Choroid plexus epithelial cell (primary cell): Measurements from ENCODE around the gene GLIS2.

Source experiments
- DNase-seq: peaks from one replicate; pipeline ENCODE4 v3.0.0-alpha.2; 2010; ENCODE audit warnings: low read depth
- H3K4me3 ChIP-seq: 2 replicates; pipeline ENCODE4 v1.5.1; 2011; ENCODE audit warnings: low read depth, mild to moderate bottlenecking, control low read depth, low read length, moderate library complexity
- TF ChIP-seq, protein P1 (sequence below): conservative IDR thresholded peaks from 2 replicates; pipeline ENCODE4 v1.5.1; 2011; ENCODE audit warnings: low read depth, mild to moderate bottlenecking, control low read depth, inconsistent platforms, low read length, moderate library complexity

The GLIS2 gene

DNA sequence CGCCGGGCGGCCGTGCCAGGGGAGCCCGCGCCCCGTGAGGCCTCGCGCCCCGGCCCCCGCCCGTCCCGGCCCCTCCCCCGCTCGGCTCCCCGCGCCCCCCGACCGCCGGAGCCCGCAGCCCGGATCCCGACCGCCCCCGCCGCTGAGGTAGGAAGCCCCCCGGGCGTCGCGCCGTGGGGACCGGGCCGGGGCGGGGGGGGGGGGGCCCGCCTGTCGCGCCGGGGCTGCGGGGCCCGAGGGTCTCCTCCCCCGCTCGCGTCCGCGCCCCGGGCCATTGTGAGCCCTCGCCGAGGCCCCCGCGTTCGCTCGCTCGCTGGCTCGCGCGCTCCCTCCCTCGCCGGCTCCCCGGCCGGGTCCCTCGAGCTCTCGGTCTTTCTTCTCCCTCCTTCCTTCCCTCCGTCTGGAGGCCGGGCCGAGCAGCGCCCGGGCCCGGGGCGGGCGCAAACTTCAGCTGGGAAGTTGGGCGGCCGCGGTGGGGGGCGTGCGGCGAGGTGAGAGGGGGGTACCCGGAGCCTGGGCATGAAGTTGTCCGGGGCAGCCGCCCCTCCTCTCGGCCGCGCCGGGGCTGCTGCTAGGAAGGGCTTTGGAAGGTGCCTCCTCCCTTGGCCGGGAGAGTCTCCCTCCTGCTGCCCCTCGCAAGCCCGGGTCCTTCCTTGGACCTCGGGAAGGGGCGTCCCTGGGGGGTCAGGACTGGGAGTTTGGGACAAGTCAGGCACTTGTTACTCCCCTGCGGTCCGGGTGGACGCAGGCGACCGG is 419 bp downstream of the GLIS2 start:
- no peak for DNase-seq
- H3K4me3 ChIP-seq: peak overlapping the region; percentile 64

DNA sequence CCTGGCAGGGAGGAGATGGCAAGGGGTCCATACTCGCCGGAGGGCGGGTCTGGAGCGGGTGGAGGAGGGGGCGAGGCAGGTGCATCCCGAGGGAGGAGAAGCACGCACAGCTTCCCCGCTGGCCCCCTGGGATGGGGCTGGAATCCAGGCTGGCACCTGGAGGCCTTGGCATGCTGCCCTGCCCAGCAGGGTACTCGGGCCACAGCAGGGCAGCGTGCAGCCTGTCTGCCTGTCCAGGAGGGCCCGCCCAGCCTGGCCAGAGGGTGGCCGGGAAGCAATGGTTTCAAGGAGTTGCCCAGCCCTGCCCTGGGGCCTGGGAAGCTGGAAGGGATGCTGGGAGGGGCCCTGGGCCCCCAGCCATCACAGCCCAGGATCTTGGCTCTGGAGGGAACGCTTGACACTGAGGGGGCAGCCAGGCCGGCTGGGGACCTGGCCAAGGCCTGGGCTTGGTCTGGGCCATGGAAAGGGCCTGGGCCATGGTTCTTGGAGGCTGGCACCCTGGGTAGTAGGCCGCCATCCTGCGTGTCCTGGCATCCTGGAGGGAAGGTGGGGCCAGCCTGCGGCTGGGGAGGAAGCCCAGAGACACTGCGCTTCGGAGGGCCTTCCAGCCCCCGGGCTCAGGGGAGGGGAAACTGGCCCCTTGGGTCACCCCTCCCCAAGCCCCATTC is 1.1 kb downstream of the GLIS2 start:
- TF ChIP-seq, protein P1, sequence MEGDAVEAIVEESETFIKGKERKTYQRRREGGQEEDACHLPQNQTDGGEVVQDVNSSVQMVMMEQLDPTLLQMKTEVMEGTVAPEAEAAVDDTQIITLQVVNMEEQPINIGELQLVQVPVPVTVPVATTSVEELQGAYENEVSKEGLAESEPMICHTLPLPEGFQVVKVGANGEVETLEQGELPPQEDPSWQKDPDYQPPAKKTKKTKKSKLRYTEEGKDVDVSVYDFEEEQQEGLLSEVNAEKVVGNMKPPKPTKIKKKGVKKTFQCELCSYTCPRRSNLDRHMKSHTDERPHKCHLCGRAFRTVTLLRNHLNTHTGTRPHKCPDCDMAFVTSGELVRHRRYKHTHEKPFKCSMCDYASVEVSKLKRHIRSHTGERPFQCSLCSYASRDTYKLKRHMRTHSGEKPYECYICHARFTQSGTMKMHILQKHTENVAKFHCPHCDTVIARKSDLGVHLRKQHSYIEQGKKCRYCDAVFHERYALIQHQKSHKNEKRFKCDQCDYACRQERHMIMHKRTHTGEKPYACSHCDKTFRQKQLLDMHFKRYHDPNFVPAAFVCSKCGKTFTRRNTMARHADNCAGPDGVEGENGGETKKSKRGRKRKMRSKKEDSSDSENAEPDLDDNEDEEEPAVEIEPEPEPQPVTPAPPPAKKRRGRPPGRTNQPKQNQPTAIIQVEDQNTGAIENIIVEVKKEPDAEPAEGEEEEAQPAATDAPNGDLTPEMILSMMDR: no peak
- no peak for DNase-seq
- H3K4me3 ChIP-seq: peak overlapping the region; percentile 64

More for the DNA sequence above, 419 bp downstream of the GLIS2 start:
- TF ChIP-seq, protein P1: no peak

DNA sequence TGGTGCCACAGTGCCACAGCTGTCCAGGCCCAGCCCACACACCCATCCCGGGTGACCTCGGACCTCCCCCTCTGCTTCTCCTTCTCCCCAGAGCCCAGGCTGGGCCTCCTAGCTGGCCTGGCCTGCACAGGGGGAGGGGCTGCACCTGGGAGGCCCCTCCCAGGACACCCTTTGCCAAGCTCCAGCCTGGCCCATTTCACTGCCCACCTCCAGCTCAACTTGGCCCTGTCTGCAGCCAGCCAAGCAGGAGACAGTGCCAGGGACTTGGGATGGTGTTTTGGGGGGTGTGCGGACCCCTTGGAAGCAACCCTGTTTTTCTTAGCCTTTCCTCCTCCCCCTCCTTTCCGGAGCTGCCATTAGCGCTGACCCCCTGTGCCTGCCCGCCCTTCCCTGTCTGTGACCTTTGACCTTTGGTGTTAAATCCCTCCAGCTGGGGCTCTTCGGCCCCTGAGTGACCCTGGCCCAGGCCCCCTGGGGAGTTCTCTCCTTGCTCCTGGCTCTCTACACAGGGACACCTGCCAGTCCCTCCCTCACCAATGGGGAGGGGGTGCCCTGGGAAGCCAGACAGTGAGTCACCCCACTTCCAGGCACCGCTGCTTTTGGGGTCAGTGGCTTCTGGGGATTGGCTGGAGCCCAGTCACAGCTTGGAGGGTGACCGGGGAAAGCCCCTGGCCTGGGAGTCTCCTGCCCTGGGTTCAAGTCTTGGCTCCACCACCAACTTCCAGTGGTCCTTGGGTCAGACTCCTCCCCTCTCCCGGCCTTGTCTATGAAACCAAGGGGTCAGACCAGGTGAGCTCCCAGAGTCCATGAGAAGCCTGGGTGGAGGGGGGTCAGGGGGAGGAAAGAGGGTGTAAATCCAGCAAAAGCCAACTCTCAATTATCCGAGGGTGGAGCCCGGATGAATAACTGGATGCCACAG is 1.9 kb downstream of the GLIS2 start:
- peak overlapping the region; percentile 64 for H3K4me3 ChIP-seq
- TF ChIP-seq, protein P1: no peak
- no peak for DNase-seq

DNA sequence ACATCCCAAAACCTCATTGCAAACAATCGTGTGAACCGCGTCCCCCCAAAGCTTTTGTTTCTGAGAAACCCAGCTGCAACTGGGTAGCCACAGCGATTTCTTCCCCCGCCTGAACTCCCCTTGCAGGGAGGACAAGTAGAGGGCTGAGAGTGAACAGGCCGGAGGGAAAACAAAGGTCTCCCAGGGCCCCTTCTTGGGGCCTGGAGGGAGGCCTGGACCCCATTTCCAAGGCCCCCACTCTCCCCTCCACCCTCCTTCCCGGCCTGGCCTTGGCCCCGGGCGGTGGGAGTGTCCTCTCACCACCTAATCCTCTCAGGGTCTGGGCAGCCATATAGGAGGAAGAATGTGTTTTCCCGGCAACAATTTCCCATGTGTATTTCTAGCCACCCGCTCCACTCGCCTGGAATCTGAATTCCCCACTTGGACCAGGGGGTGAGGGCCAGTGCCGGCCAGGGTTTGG is 2.6 kb downstream of the GLIS2 start:
- DNase-seq: no peak
- H3K4me3 ChIP-seq: no peak overlapping the region
- TF ChIP-seq, protein P1: no peak

DNA sequence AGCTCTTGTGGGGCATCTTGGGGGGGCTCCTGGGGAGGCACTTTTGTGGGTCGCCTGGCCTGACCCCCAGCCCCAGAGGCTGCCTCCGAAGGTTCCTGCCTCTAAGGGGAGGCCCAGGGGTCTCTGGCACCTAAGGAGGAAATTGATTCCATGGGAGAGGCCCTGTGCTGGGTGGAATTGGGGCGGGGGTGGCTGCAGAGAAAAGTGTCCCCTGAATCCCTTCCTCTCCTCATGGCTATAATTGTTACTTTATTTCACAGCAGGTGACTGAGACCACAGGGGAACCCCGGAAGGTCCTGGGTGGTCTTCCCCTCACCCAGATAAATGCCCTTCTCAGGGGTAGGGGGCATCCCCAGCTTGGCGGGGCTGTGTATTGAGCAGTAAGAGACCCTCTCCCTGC is 3.1 kb downstream of the GLIS2 start:
- DNase-seq: no peak
- no peak overlapping the region for H3K4me3 ChIP-seq
- TF ChIP-seq, protein P1: no peak

DNA sequence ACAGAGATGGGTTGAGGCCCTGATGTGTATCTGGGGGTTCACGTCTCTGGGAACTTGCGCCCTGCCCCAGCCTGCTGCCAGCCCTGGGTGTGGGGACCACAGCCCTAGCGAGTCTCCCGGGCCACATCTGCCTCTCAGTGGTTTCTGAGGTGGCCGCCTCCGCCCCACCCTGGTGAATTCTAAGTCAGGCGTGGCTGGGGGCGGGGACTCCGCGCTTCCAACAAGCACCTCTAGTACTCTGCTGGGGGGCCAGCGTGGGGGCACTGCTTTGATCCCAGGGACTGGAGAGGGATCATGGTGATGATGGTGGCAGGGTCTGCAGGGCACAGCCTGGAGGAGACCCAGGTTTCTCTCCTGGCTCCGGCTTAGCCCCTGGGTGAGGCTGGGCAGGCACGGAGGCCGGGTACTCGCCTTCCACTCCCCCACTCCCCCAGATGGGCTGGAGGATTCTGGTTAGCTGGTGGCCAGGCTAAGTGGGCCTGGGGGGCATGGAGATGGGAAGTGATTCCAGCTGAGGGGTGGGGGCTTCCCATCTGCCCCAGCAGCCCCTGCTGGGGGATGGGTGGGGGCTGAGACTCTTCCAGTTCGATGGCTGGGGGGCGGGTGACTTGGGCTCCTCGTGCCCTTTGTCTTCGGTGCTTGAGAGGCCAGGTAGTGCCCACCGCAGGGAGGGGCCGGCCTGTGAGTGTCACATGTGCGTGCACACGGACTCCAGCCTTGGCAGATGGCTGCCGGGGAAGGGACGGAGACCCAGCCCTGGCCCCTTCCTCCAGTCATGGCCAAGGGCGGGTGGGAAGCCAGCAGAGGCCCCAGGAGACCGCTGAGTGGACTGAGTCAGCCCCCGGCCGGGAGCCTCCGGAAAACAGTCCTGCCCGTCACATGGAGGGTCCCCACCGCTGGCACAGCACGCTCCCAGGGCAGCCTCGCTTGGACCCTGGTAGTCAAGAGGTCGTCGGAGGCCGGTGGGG is 3.9 kb downstream of the GLIS2 start:
- TF ChIP-seq, protein P1: no peak
- H3K4me3 ChIP-seq: no peak overlapping the region
- no peak for DNase-seq
